Choroid plexus epithelial cell (primary cell): Measurements from ENCODE around the gene DCST1.

Source experiments
- DNase-seq: peaks from one replicate; pipeline ENCODE4 v3.0.0-alpha.2; 2010; ENCODE audit warnings: low read depth
- H3K4me3 ChIP-seq: 2 replicates; pipeline ENCODE4 v1.5.1; 2011; ENCODE audit warnings: low read depth, mild to moderate bottlenecking, control low read depth, low read length, moderate library complexity
- TF ChIP-seq, protein P1 (sequence below): conservative IDR thresholded peaks from 2 replicates; pipeline ENCODE4 v1.5.1; 2011; ENCODE audit warnings: low read depth, mild to moderate bottlenecking, control low read depth, inconsistent platforms, low read length, moderate library complexity

Gene DCST1

DNA sequence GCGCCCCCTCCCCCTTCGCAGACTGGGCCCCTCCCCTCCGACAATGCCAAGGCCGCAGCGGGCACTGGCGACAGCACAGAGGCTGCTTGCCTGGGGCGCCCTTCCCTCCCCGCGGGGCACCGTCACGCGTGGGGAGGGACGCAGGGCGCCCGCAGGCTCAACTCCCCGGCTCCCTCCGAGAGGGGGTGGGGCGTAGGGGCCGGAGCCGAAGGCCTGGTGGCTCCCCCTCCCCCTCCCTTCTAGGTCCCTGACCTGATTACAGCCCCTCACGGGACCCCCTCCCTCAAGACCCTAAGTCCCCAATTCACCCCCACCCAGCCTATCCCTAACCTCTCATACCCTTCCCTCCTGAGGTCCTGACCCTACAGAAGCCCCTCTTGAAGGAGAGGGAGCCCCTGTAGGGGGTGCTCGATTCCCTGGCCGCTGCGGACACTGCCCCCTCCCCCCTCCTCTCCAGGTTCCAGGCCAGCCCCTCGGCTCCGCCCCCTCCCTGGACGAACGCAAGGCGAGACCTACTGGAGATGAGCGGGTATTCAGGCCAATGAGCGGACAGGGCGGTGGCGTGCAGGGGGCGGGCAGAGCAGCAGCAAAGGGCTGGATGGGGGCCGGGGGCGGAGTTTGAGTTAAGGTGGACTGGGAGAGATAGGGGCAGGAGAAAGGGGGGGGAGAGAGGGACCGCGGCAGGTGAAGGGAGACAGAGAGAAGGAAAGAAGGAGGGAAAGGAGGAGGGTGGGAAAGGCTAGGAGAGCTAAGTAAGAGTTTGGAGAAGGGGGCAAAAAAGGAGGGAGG is 31.8 kb upstream of the DCST1 start:
- TF ChIP-seq, protein P1, sequence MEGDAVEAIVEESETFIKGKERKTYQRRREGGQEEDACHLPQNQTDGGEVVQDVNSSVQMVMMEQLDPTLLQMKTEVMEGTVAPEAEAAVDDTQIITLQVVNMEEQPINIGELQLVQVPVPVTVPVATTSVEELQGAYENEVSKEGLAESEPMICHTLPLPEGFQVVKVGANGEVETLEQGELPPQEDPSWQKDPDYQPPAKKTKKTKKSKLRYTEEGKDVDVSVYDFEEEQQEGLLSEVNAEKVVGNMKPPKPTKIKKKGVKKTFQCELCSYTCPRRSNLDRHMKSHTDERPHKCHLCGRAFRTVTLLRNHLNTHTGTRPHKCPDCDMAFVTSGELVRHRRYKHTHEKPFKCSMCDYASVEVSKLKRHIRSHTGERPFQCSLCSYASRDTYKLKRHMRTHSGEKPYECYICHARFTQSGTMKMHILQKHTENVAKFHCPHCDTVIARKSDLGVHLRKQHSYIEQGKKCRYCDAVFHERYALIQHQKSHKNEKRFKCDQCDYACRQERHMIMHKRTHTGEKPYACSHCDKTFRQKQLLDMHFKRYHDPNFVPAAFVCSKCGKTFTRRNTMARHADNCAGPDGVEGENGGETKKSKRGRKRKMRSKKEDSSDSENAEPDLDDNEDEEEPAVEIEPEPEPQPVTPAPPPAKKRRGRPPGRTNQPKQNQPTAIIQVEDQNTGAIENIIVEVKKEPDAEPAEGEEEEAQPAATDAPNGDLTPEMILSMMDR, result peak; percentile 69
- peak overlapping the region; percentile 86 for H3K4me3 ChIP-seq
- peak; percentile 99 for DNase-seq

DNA sequence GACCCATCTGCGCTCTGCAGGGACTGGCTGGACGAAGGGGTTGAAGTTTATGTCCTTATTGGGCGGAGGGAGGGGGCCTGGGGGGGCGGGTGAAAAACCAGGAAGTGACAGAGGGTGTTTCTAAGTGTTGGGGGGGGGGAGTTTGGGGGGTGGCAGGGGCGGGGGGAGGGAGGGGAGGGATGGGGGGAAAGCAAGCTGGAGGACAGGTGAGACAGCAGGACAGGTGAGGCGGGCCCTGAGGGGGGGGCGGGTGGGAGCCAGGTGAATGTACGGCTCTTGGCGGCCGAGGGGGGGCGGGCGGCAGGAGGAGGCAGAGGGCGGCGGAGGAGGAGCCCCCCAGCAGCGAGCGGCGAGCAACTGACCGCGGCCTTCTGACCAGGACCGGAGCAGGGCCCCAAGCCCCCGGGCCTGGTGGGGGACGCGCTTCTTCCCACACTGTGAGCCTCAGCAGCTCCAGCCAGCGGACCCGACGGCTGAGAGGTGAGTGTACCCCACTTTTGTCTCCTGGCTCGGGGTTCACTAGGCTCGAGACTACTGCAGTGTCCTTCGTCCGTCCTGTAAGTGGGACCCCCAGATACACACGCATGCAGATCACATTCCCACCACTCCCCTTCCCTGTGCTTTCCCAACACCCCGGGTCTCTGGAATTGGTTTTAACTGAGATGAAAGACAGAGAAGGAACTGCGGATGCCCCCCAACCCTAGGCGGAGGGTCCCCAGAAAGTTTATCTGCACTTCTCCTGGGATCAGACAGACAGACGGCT is 31.0 kb upstream of the DCST1 start, which contains the start of gene ZBTB7B:
Gene ZBTB7B (plus strand): TSS at position 339 of the 763 bp plus-strand sequence. CDS start 11,859 bp downstream, outside the sequence.
- peak within 1 kb of the TSS; percentile 86 for H3K4me3 ChIP-seq
- peak; percentile 21 for DNase-seq
- TF ChIP-seq, protein P1, result no peak

DNA sequence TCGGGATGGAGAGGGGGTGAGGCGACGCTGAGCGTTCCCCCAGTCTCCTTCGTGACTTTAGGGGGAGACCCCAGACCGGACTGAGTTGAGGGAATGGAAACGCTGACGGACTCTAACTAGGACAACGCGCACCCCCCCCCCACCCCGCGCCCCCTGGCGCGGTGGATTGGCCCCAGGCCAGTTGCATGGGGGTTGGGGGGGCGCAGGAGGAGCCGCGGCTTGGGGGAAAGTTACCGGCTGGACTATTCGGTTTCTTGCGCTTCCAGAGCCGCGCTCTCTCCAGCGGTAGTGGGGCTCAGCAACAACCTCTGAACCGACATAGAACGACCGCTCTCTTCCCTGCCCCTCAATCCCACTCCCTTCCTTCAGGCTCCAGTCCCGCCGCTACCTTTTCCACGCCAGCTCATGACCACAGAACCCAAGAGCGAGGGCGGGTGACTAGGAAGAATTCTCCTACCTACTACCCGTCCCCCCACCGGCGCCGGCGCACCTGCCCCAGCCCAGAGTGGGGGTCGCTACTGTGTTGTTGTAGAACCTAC is 30.3 kb upstream of the DCST1 start:
- TF ChIP-seq, protein P1, result no peak
- DNase-seq, result peak; percentile 28
- H3K4me3 ChIP-seq, result peak overlapping the region; percentile 86

DNA sequence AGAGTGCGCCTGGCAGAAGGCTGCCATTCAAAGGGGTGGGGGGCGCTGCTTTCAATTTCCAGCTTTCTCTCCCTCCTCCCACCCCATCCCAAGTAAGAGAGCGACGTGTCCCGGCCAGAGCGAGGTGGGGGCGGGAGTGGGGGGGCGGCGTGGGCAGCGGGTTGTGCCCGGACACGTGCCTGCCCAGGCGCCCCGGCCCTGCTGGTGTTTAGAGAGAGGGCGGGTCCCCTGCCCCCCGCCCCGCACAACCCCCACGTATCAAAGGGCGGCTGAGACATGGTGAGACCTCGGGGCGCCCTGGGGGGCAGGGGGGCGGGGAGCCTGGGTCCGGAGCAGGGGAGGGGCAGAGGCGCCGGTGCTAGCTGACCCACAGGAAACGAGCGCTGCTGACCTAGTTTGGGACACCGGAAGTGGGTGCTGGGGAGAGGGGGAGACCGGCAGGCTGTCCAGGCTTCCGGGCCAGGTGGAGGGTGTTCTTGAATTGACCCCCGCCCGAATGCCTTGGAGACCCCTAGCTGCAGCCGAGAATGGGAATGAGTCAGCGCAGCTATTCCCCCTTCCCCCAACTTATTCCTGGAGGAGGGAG is 29.8 kb upstream of the DCST1 start:
- TF ChIP-seq, protein P1, result no peak
- peak overlapping the region; percentile 86 for H3K4me3 ChIP-seq
- peak; percentile 39 for DNase-seq

DNA sequence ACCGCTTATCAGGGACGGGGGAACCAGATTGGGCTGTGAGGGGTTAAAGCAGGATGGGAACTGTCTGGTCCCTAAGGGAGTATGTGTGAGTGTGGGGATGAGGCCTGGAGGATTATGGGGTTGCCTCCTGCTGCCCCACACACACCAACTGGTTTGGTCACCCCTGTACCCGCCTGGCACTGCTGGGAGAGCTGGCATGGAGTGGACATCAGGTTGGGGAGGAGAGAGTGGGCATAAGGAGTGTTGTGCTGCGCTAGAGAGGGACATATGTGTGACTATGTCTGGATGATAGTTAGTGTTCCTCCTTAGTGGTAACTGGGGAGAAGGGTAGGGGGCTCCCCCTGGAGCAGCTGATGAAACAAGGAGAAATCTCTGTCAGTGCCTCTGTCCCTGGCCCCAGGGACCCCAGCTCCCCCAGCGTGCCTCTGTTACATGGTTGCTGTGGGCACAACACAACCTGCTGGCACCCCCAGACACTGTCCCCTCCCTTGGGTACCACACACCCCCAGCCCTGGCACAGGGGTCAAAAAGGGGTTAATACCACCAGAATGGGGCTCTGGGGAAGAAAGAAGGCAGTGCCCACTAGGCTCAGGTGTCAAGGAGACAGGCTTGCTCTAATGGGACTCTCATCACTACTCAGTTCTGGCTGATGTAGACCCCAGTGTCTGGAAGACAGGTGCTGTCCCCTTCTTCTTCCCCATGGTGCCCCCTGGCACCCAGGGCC is 29.1 kb upstream of the DCST1 start:
- TF ChIP-seq, protein P1, result no peak
- H3K4me3 ChIP-seq, result peak overlapping the region; percentile 86
- peak; percentile 19 for DNase-seq
